ENCODE results near the gene MYO1E.
"Not testable (repeated sequence)": the region's sequence is repeated elsewhere in the genome, so short reads cannot be mapped to it uniquely, and the experiment has no call there.

MYO1E gene

DNA sequence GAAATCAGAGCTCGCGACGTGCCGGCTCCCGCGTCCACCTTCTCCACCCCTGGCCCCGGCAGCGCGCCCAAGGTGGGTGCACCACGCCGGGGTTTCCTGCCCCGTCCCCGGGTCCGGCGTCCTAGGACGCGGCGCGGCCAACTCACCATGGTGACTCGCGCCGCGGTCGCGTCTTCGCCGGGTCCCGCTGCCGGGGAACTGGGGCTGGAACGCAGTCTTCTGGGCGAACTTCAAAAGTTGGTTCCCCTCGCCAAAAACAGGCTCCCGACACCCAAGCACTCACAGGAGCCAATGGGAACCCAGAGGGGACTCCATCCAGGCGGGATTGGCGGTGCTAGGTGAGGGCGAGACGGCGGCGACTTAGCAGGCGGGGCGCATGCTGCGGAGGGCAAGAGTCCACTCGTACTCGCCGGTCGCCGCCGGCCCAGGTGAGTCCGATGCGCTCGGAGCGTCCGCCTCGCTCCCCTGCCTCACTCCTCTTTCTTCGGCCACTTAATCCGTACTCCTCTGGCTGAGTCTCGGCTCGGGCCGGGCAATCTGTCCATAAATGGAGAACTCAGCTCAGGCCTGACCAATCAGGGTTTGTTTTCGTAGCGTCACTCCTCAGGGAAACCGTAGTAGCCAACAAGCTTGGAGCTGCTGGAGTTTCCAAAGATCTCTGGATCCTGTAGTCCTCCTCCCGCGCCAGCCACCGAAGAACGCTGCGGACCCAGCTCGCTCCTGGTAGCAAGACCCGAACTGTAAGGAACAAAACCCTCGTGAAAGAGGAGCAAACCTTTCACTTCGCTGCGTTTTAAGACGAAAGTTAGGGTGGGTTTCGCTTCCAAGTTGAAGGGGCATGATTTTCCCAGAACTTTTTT is at the start of gene MYO1E:
Gene MYO1E (minus strand): TSS at position 520 of the 860 bp plus-strand sequence. CDS start 371 bp downstream, at position 149.
- DNase-seq (ENCODE audit: low spot score): no peak

DNA sequence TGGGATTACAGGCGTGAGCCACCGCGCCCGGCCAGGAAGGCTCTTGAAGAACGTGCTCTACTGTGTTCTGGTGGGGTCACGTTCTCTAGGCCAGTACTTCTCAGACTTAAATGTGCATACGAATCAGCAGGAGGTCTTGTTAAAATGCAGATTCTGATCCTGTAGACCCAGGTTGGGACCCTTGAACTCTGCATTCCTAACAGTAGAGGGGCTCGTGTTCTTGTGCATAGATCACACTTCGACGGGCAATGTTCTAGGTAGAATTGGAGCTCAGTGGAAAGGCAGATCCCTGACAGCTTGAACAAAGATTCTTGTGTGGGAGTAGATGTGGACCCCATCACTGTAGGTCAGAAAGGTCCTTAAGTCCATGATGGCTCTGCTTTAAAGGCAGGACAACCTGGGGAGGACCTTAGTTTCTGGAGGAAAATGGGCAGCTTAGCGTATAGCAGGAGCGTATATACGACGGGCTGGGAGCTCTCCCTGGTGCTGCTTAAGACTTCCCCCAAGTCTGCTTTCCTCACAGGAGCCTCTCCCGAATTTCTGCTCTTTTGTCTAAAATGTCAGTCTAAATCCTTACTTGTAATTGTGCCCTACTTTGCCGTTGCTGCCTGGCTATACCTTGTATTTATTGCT is 48.4 kb upstream of the MYO1E start:
- DNase-seq (ENCODE audit: low spot score): no peak

DNA sequence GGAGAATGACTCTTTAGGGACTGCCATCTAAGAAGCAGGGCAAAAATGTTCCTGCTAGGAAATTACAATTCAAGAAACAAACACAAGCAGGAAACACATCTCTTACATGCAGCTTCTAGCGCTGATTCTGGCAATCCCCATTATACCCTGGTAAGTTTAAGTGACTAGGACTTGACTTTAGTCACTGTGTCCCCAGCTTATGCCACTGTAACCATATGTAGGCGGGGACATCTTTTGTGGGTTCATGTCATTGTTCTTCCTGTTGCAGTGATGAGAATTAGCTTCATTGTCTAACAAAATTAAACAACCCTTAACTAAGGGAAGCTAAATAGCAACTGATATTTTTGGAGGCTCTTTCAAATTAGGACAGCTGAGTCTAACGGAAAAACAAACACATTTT is 47.4 kb upstream of the MYO1E start:
- no peak for DNase-seq (ENCODE audit: low spot score)

DNA sequence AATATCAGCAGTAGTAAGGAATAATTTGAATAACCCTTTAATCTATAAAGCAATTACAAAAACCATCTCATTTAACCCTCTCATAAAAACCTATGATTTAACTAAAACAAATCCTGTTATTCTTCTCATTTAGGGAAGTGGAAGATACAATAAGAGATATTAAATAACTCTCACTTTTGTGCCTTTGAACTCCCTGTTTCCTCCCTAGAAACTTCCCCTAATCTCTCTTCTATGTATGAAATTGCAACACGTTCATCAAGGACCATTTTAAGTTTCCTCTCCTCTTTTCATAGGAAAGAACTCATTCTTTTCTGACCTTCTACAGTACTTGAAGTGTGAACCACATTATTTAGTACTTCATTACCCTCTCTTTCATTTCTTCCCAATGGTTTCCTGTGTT is 46.5 kb upstream of the MYO1E start:
- DNase-seq (ENCODE audit: low spot score): no peak

- DNase-seq (ENCODE audit: low spot score): no peak
Observed at GRCh38 chr15:59416816-59417215, 44.1 kb upstream of the MYO1E start.

GRCh38 chr15:59413577-59413976 is 40.9 kb upstream of the MYO1E start:
- no peak for DNase-seq (ENCODE audit: low spot score)

- DNase-seq (ENCODE audit: low spot score): no peak
Observed at GRCh38 chr15:59410391-59410896, 37.8 kb upstream of the MYO1E start.

GRCh38 chr15:59407946-59408345 is 35.3 kb upstream of the MYO1E start:
- no peak for DNase-seq (ENCODE audit: low spot score)

GRCh38 chr15:59406446-59406845 is 33.8 kb upstream of the MYO1E start:
- DNase-seq (ENCODE audit: low spot score): no peak

- DNase-seq (ENCODE audit: low spot score): no peak
Observed at GRCh38 chr15:59405079-59405478, 32.4 kb upstream of the MYO1E start.

- DNase-seq (ENCODE audit: low spot score): no peak
Observed at GRCh38 chr15:59401824-59402569, 29.3 kb upstream of the MYO1E start.

- DNase-seq (ENCODE audit: low spot score): not testable (repeated sequence)
Observed at GRCh38 chr15:59401051-59401823, 28.6 kb upstream of the MYO1E start.

DNA sequence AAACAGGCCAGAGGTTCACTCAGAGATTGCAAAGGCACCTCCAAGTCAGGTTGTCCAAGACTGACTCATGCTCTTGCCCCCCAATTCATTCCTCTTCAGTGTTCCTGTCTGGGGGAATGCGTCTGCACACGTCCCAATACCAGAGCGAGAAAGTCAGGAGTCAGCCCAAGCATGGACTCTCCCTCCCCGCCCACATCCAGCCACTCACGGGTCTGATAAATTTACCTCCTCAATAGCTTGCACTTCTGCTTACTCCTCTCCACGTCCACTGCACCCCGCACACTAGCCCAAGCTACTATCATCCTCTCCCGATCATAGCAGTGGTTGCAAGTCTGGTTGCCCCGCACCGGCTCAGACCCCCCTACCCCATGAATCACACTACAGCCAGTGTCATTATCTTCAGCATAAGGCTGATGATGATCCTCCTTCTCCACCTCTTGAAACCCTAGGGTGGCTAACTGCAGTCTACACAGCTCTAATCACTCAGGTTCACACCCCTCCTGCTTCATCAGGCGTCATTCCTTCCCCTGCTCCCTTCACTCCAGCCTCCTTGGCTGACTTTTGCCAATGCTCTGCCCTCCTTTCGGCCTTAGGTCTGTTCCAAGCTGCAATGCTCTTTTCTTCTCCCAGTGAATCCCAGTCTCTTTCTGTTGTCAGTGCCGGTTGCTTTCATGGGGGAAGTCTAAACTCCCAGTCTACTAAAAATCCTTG is 27.6 kb upstream of the MYO1E start:
- no peak for DNase-seq (ENCODE audit: low spot score)

- no peak for DNase-seq (ENCODE audit: low spot score)
Observed at GRCh38 chr15:59399465-59400102, 26.9 kb upstream of the MYO1E start.

- no peak for DNase-seq (ENCODE audit: low spot score)
Observed at GRCh38 chr15:59398220-59398619, 25.5 kb upstream of the MYO1E start.

GRCh38 chr15:59396679-59397078 is 24.0 kb upstream of the MYO1E start:
- no peak for DNase-seq (ENCODE audit: low spot score)

GRCh38 chr15:59396211-59396610 is 23.5 kb upstream of the MYO1E start:
- no peak for DNase-seq (ENCODE audit: low spot score)

DNA sequence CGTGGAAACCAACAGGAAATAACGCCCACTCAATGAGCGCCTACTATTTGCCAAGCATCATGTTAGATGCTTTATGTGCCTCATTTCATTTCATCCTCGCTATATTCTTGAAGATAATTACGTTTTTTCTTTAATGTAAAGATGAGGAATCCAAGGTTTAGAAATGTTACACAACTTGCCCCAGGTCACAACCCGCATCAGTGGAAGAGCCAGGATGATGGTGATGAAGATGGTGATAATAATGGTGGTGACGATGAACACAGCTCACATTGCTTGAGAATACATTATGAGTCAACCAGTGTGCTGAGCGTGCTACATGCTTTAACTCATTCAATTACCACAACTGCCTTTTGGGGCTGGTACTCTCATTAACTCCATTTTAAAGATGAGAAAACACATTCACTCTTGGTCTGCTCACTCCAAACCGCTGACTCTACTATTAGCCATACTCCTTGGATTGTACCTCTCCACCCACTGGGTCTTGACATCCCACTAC is 21.5 kb upstream of the MYO1E start:
- no peak for DNase-seq (ENCODE audit: low spot score)

DNA sequence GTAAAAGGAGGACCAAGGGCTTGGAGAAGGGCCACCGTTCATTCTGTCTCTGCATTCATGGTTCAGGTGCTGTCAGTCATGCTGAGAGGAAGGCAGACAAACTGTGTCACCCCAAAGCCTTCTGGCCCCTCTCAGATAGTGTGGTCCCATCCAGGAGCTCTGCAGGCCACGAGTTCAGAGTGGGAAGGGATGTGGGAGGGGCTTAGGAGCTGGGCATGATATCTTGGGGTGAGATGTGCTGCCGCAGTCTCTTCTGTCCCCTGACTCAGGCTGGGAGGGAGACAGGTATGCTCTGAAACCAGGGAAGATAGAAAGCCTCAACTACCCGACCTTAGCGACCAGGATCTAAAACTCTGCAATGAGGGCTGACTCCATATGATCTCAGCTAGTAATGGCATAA is 19.6 kb upstream of the MYO1E start:
- DNase-seq (ENCODE audit: low spot score): no peak

DNA sequence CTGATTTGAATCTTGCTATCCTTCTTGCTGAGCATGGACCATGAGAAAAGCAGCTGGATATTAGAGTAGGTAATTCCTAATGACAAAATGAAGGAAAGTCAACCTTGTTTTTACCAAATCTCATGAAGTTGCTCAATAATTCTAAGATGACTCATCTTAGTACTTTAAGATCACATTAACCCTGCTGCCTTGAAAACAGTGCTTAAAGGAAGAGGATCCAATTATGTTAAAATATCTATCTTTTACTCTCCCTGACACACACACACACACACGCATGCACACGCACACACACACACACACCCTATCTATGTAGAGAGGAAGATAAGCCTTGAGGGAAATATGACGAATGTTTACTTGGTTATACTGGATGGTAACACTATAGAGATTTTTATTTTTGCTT is 16.0 kb upstream of the MYO1E start:
- DNase-seq (ENCODE audit: low spot score): no peak
